ENCODE results near the gene SREBF1. TPM values are rescaled to one million over a fixed set of nuclear protein-coding genes. Genes with fewer than 3 reads are reported as not detected.
"Not testable (repeated sequence)": the region's sequence is repeated elsewhere in the genome, so short reads cannot be mapped to it uniquely, and the experiment has no call there.

The SREBF1 gene
- total RNA-seq, 1 donor from 2014 or later, result 86.9 TPM

GRCh38 chr17:17808706-17809432, 27.9 kb downstream of the SREBF1 start:
- no peak for TF ChIP-seq CTCF (IDR thresholded peaks at IDR 0.05)
- peaks cover 13% of the 10 kb centered on the region for H3K36me3 Mint-ChIP-seq (ENCODE audit: unreplicated experiment)
- H3K27ac Mint-ChIP-seq (ENCODE audit: unreplicated experiment), result no peak overlapping the region
- H3K27me3 Mint-ChIP-seq (ENCODE audit: unreplicated experiment), result no peaks in the 10 kb centered on the region
- DNase-seq (ENCODE audit: extremely low spot score, unreplicated experiment), result no peak
- H3K4me1 Mint-ChIP-seq (ENCODE audit: unreplicated experiment), result peaks cover 34% of the 10 kb centered on the region
- H3K4me3 Mint-ChIP-seq (ENCODE audit: unreplicated experiment), result no peak overlapping the region
- H3K9me3 Mint-ChIP-seq (ENCODE audit: unreplicated experiment), result no peaks in the 10 kb centered on the region

GRCh38 chr17:17808200-17808599, 28.6 kb downstream of the SREBF1 start:
- Mint-ChIP-seq H3K4me1 (ENCODE audit: unreplicated experiment) (peaks cover 34% of the 10 kb centered on the region), H3K36me3 (ENCODE audit: unreplicated experiment) (peaks cover 15% of the 10 kb centered on the region)
- not testable (repeated sequence) for H3K27ac Mint-ChIP-seq (ENCODE audit: unreplicated experiment); H3K27me3 Mint-ChIP-seq (ENCODE audit: unreplicated experiment); DNase-seq (ENCODE audit: extremely low spot score, unreplicated experiment); H3K9me3 Mint-ChIP-seq (ENCODE audit: unreplicated experiment); H3K4me3 Mint-ChIP-seq (ENCODE audit: unreplicated experiment)

GRCh38 chr17:17807440-17807839, 29.3 kb downstream of the SREBF1 start:
- Mint-ChIP-seq H3K27me3 (ENCODE audit: unreplicated experiment) (no peaks in the 10 kb centered on the region), H3K9me3 (ENCODE audit: unreplicated experiment) (no peaks in the 10 kb centered on the region), H3K27ac (ENCODE audit: unreplicated experiment) (no peak overlapping the region), H3K4me3 (ENCODE audit: unreplicated experiment) (no peak overlapping the region), H3K36me3 (ENCODE audit: unreplicated experiment) (peaks cover 15% of the 10 kb centered on the region), H3K4me1 (ENCODE audit: unreplicated experiment) (peaks cover 34% of the 10 kb centered on the region)
- no peak for DNase-seq (ENCODE audit: extremely low spot score, unreplicated experiment)
- TF ChIP-seq CTCF (IDR thresholded peaks at IDR 0.05), result no peak

GRCh38 chr17:17806611-17807274, 30.0 kb downstream of the SREBF1 start:
- no peak overlapping the region for H3K4me3 Mint-ChIP-seq (ENCODE audit: unreplicated experiment)
- TF ChIP-seq CTCF (IDR thresholded peaks at IDR 0.05), result no peak
- no peak for DNase-seq (ENCODE audit: extremely low spot score, unreplicated experiment)
- no peak overlapping the region for H3K27ac Mint-ChIP-seq (ENCODE audit: unreplicated experiment)
- peaks cover 18% of the 10 kb centered on the region for H3K36me3 Mint-ChIP-seq (ENCODE audit: unreplicated experiment)
- H3K9me3 Mint-ChIP-seq (ENCODE audit: unreplicated experiment), result no peaks in the 10 kb centered on the region
- H3K4me1 Mint-ChIP-seq (ENCODE audit: unreplicated experiment), result peaks cover 28% of the 10 kb centered on the region
- no peaks in the 10 kb centered on the region for H3K27me3 Mint-ChIP-seq (ENCODE audit: unreplicated experiment)

- no peaks in the 10 kb centered on the region for H3K27me3 Mint-ChIP-seq (ENCODE audit: unreplicated experiment)
- H3K4me1 Mint-ChIP-seq (ENCODE audit: unreplicated experiment), result peaks cover 21% of the 10 kb centered on the region
- no peak for TF ChIP-seq CTCF (IDR thresholded peaks at IDR 0.05)
- peak overlapping the region; percentile 44 for H3K27ac Mint-ChIP-seq (ENCODE audit: unreplicated experiment)
- no peaks in the 10 kb centered on the region for H3K9me3 Mint-ChIP-seq (ENCODE audit: unreplicated experiment)
- peaks cover 18% of the 10 kb centered on the region for H3K36me3 Mint-ChIP-seq (ENCODE audit: unreplicated experiment)
- no peak overlapping the region for H3K4me3 Mint-ChIP-seq (ENCODE audit: unreplicated experiment)
- no peak for DNase-seq (ENCODE audit: extremely low spot score, unreplicated experiment)
Observed at GRCh38 chr17:17806035-17806434, 30.8 kb downstream of the SREBF1 start.

Measured in osteocyte (in vitro differentiated cells).